H1 (cell line): Measurements from ENCODE around the gene DCP2. TPM values are rescaled to one million over a fixed set of nuclear protein-coding genes. Genes with fewer than 3 reads are reported as not detected.

Source experiments
- CBX8 ChIP-seq: fragments of 300-800, 300-1000 bp; sonication (generic); IDR thresholded peaks from 2 replicates; pipeline ENCODE4 v1.7.1; 2016; ENCODE audit warnings: low read depth, low read length, borderline replicate concordance
- GTF2F1 ChIP-seq: IDR thresholded peaks from 2 replicates; pipeline ENCODE4 v1.6.1; 2012; ENCODE audit warnings: low read depth, low read length, improper control_type of control experiment, borderline replicate concordance
- HDAC2 ChIP-seq, 2 experiments: fragments of 300-600 bp in 1 of 2; sonication (generic) in 1 of 2; IDR thresholded peaks; 2 replicates each; pipeline ENCODE4 v1.6.1; 2011 to 2012; ENCODE audit warnings: low read depth in 2 of 2, low read length in 2 of 2, mild to moderate bottlenecking in 2 of 2, moderate library complexity in 2 of 2, borderline replicate concordance in 1 of 2, inconsistent platforms in 1 of 2
- NANOG ChIP-seq: IDR thresholded peaks from 2 replicates; pipeline ENCODE4 v1.6.1; 2011; ENCODE audit warnings: low read length, low read depth, mild to moderate bottlenecking, inconsistent platforms; ENCODE audit not compliant: insufficient read depth, poor library complexity, severe bottlenecking
- NRF1 ChIP-seq: IDR thresholded peaks from 2 replicates; pipeline ENCODE4 v1.6.1; 2011; ENCODE audit warnings: mild to moderate bottlenecking, low read depth, low read length, improper control_type of control experiment
- SAP30 ChIP-seq: fragments of 300-600 bp; sonication (generic); IDR thresholded peaks from 2 replicates; pipeline ENCODE4 v1.7.1; 2012; ENCODE audit warnings: low read length, moderate library complexity, mild to moderate bottlenecking, inconsistent platforms; ENCODE audit not compliant: insufficient read depth, insufficient replicate concordance
- TBP ChIP-seq: IDR thresholded peaks from 2 replicates; pipeline ENCODE4 v1.6.1; 2011; ENCODE audit warnings: low read depth, low read length, improper control_type of control experiment
- ZNF274 ChIP-seq: IDR thresholded peaks from 2 replicates; pipeline ENCODE4 v1.7.0; 2012; ENCODE audit warnings: low read length, borderline replicate concordance; ENCODE audit errors: extremely low read depth
- polyA plus RNA-seq, 7 experiments: library from polyadenylated mRNA; depleted of rRNA in 3 of 7; stranded (reverse) in 5 of 7; unstranded in 2 of 7; fragments of >200 nt in 5 of 7; fragments of 200-250 nt in 2 of 7; gene quantifications; 1 replicate in 5 of 7; 2 replicates in 1 of 7; 4 replicates in 1 of 7; pipeline versions ENCODE4 v1.2.1 to v1.2.3, GENCODE V29; 2011 to 2013; ENCODE audit warnings: missing spikeins in 2 of 7, mixed read lengths in 2 of 7
- total RNA-seq: library from RNA; stranded (reverse); fragmentation: NEBNext Ultra II Directional; extraction: Animal tissue kit (Norgen Biotek cat#: 25700); gene quantifications from 2 replicates; pipeline ENCODE4 v1.2.1, GENCODE V29; 2021
- TF ChIP-seq, protein P1 (sequence below), 3 experiments: IDR thresholded peaks; 1 replicate in 2 of 3; 2 replicates in 1 of 3; pipeline versions ENCODE4 v1.5.1 to v1.6.1; 2011; ENCODE audit warnings: low read length in 3 of 3, mild to moderate bottlenecking in 3 of 3, inconsistent platforms in 2 of 3, low read depth in 1 of 3, moderate library complexity in 1 of 3; ENCODE audit not compliant: insufficient read depth in 1 of 3; ENCODE audit errors: control extremely low read depth in 1 of 3

DCP2 gene
- total and polyA plus RNA-seq, 2 of the 8 experiments (the other 6 are each of a cell fraction or from before 2014, with no cell fraction given), result 14.4 to 162 TPM

DNA sequence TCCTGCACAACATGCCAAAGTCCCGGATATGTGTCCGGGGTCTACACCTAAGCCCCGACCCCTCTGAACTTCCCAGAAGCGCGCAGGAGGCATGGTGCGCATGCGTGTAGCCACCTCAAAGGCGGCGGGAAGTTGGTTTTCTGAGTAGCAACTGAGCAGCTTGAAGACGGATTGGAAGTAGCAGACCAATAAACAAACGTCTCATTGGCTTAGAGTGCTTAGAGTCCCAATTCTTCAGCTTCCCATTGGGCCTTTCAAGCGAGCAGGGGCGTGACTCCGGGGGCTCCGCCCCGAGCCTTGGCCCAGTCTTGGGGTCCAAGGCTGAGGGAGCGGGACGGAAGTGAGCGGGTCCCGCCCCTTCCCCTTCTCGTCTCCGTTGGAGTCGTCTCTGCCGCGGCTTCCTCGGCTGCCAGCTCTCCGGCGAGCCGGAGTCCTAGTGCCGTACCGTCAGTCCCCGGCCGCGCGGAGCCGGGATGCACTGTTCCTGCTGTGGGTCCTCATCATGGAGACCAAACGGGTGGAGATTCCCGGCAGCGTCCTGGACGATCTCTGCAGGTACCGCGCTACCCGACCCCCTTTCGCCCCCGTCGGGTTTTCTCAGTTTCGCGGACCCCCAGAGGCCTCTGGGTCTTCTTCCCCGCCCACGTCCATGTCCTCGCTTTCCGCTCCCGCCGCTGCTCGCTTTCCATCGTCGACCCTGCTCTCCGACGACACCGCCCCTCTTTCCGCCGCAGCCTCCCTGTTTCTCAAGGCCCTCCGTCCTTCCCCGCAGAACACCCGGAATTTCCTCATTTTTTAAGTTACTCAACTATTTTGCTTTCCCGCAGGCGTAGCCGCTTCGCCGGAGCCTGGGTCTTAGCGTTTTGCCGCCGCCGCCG, at the start of gene DCP2 (continued):
- no peak for TF ChIP-seq SAP30
- peak; percentile 69 for TF ChIP-seq TBP
- TF ChIP-seq, protein P1, sequence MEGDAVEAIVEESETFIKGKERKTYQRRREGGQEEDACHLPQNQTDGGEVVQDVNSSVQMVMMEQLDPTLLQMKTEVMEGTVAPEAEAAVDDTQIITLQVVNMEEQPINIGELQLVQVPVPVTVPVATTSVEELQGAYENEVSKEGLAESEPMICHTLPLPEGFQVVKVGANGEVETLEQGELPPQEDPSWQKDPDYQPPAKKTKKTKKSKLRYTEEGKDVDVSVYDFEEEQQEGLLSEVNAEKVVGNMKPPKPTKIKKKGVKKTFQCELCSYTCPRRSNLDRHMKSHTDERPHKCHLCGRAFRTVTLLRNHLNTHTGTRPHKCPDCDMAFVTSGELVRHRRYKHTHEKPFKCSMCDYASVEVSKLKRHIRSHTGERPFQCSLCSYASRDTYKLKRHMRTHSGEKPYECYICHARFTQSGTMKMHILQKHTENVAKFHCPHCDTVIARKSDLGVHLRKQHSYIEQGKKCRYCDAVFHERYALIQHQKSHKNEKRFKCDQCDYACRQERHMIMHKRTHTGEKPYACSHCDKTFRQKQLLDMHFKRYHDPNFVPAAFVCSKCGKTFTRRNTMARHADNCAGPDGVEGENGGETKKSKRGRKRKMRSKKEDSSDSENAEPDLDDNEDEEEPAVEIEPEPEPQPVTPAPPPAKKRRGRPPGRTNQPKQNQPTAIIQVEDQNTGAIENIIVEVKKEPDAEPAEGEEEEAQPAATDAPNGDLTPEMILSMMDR (IDR thresholded peaks at IDR 0.05; ENCODE audit: control extremely low read depth in 1 of 3, insufficient read depth in 1 of 3, low read depth in 1 of 3, low read length in 3 of 3), result peak in 1 of 3 experiments; percentile 2; a peak in 1 of 4 replicates
- peak; percentile 21 for TF ChIP-seq NANOG
- TF ChIP-seq GTF2F1, result no peak; the same call in 1 of the 2 replicates
- TF ChIP-seq HDAC2 (IDR thresholded peaks at IDR 0.05; ENCODE audit: borderline replicate concordance in 1 of 2, low read depth in 2 of 2, low read length in 2 of 2), result peak in 1 of 2 experiments; percentile 56; a peak in 1 of 4 replicates
- TF ChIP-seq NRF1, result peak; percentile 87
- TF ChIP-seq ZNF274, result no peak
- no peak for TF ChIP-seq CBX8
- TF ChIP-seq, all 59 proteins: peak for 22
